Measurements from ENCODE around the gene CCDC6. TPM values are rescaled to one million over a fixed set of nuclear protein-coding genes. Genes with fewer than 3 reads are reported as not detected.

Gene CCDC6
- total and polyA plus RNA-seq, 9 of the 15 experiments (the other 6 are each of a cell fraction or from before 2014, with no cell fraction given): 10.4 to 41.0 (median 20.9) TPM

DNA sequence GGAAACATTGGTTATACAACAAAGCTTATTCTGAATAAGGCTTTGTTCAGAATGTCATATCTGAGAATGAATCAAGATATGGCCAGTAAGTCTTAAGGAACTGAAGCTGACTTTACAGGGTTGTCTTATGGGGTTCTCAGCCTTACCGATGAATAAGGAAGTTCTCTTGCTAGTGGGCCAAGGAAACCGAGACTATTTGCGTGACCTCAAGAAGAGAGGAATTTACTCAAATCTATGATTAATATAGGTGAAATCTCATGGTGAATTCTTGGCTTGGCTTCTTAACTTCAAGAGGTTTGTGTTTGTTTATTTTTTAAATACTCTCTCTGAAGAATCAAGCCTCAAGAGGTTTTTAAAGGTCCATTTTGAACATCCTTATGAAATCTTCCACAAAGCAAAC, 148.4 kb downstream of the CCDC6 start:
- no peaks in the 10 kb centered on the region for H3K4me1 ChIP-seq (replicated peaks in 1 of 2; ENCODE audit: control insufficient read depth in 2 of 2, insufficient read depth in 2 of 2, low read length in 2 of 2)
- FAIRE-seq: no peak
- no peaks in the 10 kb centered on the region for H3K36me3 ChIP-seq (ENCODE audit: control insufficient read depth, insufficient read depth, low read length)
- DNase-seq (ENCODE audit: extremely low read depth in 1 of 4, low spot score in 3 of 4): no peak
- H3K9ac ChIP-seq (ENCODE audit: insufficient read depth in 1 of 2, low read depth in 2 of 2, low read length in 2 of 2): no peak overlapping the region
- no peak for ATAC-seq
- intact Hi-C loops (cut with micrococcal nuclease): loop anchor here (2.0 kb wide), 1 partner anchor 131 kb away; no protein-coding TSS in a partner anchor
- ChIA-PET CTCF (ENCODE audit: low intra/inter-chr PET ratio) (no interaction called here), POLR2A (interaction anchor here (0.7 kb wide), 1 partner anchor 17 kb away, joined by 3 read pairs; no protein-coding TSS in a partner anchor)
- no peaks in the 10 kb centered on the region; a peak in 1 of 5 replicates for H3K27me3 ChIP-seq (ENCODE audit: control insufficient read depth in 2 of 2, insufficient read depth in 2 of 2, low read length in 2 of 2)
- in situ Hi-C loops (cut with MboI): no loop called here
- H3K79me2 ChIP-seq (ENCODE audit: control insufficient read depth, insufficient read depth, low read length): no peaks in the 10 kb centered on the region
- WGBS (ENCODE audit: insufficient coverage, low coverage, missing lambda C conversion rate): 31% methylated on average over 3 of the region's 3 CpGs
- H2AFZ ChIP-seq (ENCODE audit: low read depth, low read length): no peak overlapping the region
- no peak overlapping the region for H3K27ac ChIP-seq (ENCODE audit: extremely low read depth, low read depth, low read length)
- H3K9me3 ChIP-seq (replicated peaks; ENCODE audit: control insufficient read depth, insufficient read depth, low read depth, low read length): no peaks in the 10 kb centered on the region
- no peaks in the 10 kb centered on the region for H4K20me1 ChIP-seq (replicated peaks; ENCODE audit: control insufficient read depth, insufficient read depth, low read length)
- H3K4me2 ChIP-seq (ENCODE audit: insufficient read depth, low read length): no peak overlapping the region
- no peak overlapping the region for H3K4me3 ChIP-seq
- no peak for TF ChIP-seq RBM34 (IDR thresholded peaks at IDR 0.05; ENCODE audit: borderline replicate concordance, insufficient read depth, low read length)
- no peak for TF ChIP-seq KLF10 (CRISPR knock-in tag; IDR thresholded peaks at IDR 0.05)
- no peak for TF ChIP-seq HDAC8 (tag; IDR thresholded peaks at IDR 0.05)
- TF ChIP-seq, protein P1, sequence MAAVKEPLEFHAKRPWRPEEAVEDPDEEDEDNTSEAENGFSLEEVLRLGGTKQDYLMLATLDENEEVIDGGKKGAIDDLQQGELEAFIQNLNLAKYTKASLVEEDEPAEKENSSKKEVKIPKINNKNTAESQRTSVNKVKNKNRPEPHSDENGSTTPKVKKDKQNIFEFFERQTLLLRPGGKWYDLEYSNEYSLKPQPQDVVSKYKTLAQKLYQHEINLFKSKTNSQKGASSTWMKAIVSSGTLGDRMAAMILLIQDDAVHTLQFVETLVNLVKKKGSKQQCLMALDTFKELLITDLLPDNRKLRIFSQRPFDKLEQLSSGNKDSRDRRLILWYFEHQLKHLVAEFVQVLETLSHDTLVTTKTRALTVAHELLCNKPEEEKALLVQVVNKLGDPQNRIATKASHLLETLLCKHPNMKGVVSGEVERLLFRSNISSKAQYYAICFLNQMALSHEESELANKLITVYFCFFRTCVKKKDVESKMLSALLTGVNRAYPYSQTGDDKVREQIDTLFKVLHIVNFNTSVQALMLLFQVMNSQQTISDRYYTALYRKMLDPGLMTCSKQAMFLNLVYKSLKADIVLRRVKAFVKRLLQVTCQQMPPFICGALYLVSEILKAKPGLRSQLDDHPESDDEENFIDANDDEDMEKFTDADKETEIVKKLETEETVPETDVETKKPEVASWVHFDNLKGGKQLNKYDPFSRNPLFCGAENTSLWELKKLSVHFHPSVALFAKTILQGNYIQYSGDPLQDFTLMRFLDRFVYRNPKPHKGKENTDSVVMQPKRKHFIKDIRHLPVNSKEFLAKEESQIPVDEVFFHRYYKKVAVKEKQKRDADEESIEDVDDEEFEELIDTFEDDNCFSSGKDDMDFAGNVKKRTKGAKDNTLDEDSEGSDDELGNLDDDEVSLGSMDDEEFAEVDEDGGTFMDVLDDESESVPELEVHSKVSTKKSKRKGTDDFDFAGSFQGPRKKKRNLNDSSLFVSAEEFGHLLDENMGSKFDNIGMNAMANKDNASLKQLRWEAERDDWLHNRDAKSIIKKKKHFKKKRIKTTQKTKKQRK (IDR thresholded peaks at IDR 0.05; ENCODE audit: borderline replicate concordance, low read depth, low read length): no peak
- no peak for TF ChIP-seq MTA3 (IDR thresholded peaks at IDR 0.05; ENCODE audit: borderline replicate concordance)
- H3K9me1 ChIP-seq (ENCODE audit: control insufficient read depth, insufficient read depth, low read length): no peaks in the 10 kb centered on the region
- BruUV-seq (replicated peaks): no TSS peak
